Lower leg skin (tissue), 4 donors: ENCODE data around the gene GIPC3. TPM values are rescaled to one million over a fixed set of nuclear protein-coding genes. Genes with fewer than 3 reads are reported as not detected.

ENCODE experiments used
- DNase-seq, 2 donors: peaks; one replicate each; pipeline ENCODE4 v3.0.0-alpha.2; 2019; ENCODE audit warnings: low spot score in 2 of 2
- H3K4me3 ChIP-seq: fragments of 200-600 bp; sonication (generic); 2 replicates; pipeline ENCODE4 v1.5.1; 2017; ENCODE audit warnings: mild to moderate bottlenecking, low read depth; ENCODE audit not compliant: poor library complexity, severe bottlenecking
- POLR2A ChIP-seq, 2 donors: fragments of 450-650 bp; IDR thresholded peaks; one replicate each; pipeline ENCODE4 v1.6.1; 2016 to 2017; ENCODE audit warnings: antibody characterized with exemption in 2 of 2, mild to moderate bottlenecking in 1 of 2, moderate library complexity in 1 of 2
- WGBS, 2 donors: methylation state at CpG; one replicate each; pipeline ENCODE4 v1.1.5; 2018; 5-methylcytosine and 5-hydroxymethylcytosine counted together
- intact Hi-C: fragments of 100-400 bp; cut with DNase I; formaldehyde crosslinking; loops from one replicate; pipeline ENCODE4 v1.15.0; 2023; ENCODE audit warnings: low total_unique reads
- total RNA-seq, 4 donors: library from RNA; depleted of rRNA; stranded (reverse); fragments of >200 nt; gene quantifications; one replicate each; pipeline ENCODE4 v1.1.0, GENCODE V29; 2016
- TF ChIP-seq, protein P1 (sequence below), 3 donors: fragments of 450-650 bp; IDR thresholded peaks; one replicate each; pipeline ENCODE4 v1.5.1; 2016; ENCODE audit warnings: antibody characterized with exemption in 3 of 3, mild to moderate bottlenecking in 3 of 3, moderate library complexity in 2 of 3

GIPC3 gene
- total RNA-seq, 4 donors from 2014 or later, result 0.19 to 0.52 (median 0.25) TPM; not detected in 1

DNA sequence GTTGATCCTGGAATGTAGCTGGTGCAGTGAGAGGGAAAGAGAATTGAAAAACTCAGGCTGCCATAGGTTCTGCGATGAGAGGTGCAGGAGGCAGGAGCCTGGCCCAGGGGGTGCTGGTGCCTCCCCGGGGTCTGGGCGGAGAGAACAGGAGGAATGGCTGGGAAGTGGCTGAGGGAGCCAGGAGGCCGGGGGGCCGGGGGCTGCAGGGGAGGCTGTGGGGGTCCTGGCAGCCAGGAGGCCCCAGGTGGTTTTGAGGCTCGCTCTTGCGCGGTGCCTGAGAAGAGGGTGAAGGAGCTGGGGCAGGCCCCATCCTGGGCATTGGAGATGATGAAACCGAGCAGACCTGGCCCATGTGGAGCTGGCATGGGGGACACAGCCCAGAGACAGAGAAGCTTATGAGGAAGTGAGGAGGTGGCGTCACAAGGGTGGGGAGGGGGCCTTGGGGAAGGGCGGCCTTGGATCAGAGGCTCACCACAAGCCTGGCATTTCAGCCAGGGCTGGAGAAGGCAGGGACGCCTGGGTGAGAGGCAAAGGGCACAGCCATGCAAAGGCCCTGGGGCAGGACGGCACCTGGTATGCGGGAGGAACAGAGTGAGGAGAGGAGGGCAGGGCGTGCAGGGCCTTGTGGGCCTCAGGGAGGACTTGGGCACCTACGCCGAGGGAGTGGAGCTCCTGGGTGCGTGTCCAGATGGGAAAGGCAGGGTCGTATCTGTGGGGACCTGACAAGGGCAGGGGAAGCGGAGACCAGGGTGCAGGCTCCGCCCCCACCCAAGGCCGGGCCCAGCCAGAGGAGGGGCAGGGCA is 47.6 kb upstream of the GIPC3 start:
- no peak for DNase-seq
- TF ChIP-seq, protein P1, sequence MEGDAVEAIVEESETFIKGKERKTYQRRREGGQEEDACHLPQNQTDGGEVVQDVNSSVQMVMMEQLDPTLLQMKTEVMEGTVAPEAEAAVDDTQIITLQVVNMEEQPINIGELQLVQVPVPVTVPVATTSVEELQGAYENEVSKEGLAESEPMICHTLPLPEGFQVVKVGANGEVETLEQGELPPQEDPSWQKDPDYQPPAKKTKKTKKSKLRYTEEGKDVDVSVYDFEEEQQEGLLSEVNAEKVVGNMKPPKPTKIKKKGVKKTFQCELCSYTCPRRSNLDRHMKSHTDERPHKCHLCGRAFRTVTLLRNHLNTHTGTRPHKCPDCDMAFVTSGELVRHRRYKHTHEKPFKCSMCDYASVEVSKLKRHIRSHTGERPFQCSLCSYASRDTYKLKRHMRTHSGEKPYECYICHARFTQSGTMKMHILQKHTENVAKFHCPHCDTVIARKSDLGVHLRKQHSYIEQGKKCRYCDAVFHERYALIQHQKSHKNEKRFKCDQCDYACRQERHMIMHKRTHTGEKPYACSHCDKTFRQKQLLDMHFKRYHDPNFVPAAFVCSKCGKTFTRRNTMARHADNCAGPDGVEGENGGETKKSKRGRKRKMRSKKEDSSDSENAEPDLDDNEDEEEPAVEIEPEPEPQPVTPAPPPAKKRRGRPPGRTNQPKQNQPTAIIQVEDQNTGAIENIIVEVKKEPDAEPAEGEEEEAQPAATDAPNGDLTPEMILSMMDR (IDR thresholded peaks at IDR 0.05), result no peak
- no peak for TF ChIP-seq POLR2A (IDR thresholded peaks at IDR 0.05)
- 75 to 76% methylated on average over 22 of the region's 22 CpGs for WGBS, 2 donors
- H3K4me3 ChIP-seq, result no peak overlapping the region
- intact Hi-C loops, result no loop called here

DNA sequence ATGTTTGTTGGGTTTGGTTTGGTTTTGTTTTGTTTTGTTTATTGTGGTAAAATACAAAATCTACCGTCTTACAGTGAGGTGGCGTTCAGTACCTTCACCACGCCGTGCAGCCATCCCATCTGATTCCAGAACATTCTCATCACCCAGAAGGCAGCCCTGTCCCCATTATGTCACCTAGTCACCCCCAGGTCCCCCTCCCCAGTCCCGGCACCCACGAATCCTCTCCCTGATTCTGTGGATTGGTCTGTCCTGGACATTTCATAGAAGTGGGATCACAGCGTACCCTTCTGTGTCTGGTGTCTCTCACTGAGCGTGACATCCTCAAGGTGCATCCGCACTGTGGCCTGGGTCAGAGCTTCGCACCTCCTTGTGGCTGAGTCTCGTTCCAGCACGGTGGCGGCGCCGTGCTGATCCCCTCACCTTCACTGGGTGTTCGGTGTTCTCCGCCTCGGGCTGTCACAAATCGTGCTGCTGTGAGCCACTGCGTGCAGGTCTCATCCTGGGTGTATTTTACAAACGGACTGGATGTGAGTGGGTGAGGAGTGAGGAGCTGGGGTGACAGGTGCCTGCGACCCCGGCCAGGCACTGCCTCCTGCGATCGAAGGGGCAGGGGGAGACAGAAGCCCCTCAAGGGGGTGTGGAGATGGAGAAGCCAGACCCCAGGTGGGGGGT is 46.9 kb upstream of the GIPC3 start:
- no peak overlapping the region for H3K4me3 ChIP-seq
- no peak for DNase-seq
- intact Hi-C loops, result no loop called here
- TF ChIP-seq, protein P1 (IDR thresholded peaks at IDR 0.05), result no peak
- TF ChIP-seq POLR2A (IDR thresholded peaks at IDR 0.05), result no peak
- 79 to 82% methylated on average over 24 to 25 of the region's 25 CpGs for WGBS, 2 donors

DNA sequence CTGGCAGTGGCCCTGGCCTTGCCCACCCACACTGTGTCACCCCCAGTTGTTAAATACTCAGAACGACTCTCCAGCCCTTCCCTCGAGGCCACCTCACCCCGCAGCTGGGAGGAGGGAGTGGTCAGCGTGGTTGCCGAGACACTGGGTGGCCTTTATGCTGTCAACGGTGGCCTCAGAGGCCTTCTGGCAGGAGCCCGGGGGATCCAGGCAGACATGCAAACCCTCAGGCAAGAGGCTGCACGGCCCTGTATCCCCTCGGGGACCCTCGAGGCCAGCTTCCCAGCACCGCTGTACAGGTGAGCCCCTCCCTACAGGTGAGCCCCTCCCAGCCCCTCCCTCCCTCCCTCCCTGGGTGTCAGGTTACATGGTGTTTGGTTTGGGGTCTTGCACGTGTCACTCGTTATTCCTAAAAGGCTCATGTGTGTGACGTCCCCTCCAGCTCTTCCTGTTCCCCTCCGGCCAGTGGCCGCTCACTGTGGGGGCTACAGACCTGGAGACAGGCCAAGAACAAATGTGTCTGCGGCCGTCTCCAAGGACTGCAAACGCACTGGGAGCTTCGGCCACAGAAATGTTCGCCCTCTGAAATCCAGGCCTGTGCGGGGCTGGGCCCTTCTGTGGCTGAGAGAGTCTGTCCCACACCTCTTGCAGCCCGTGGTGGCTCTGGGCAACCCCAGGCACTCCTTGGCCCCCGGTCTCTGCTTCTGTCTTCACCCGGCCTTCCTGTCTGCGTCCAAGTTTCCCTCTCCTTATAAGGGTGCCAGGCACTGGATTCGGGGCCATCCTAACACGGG is 46.1 kb upstream of the GIPC3 start, which contains the start of gene TEKTIP1:
TEKTIP1 (plus strand) TSS at position 210 of the 791 bp plus-strand sequence; CDS start at position 214, 4 bp downstream.
- H3K4me3 ChIP-seq, result no peak within 1 kb of the TSS
- intact Hi-C loops, result no loop called here
- TF ChIP-seq POLR2A (IDR thresholded peaks at IDR 0.05), result no peak
- TF ChIP-seq, protein P1 (IDR thresholded peaks at IDR 0.05), result no peak
- no peak for DNase-seq
- WGBS, 2 donors, result 68 to 72% methylated on average over 16 to 27 of the region's 28 CpGs

DNA sequence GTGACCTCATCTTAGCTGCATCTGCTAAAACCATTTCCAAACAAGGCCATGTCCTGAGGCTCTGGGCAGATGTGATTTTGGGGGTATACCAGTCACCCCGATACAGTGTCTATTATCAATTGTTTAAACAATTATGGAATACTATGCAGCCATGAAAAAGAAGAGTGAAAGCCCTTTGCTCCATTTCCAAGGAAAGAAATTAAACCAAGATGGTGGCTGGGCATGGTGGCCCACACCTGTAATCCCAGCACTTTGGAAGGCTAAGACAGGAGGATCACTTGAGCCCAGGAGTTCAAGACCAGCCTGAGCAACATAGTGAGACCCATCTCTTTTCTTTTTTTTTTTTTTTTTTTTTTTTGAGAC is 45.5 kb upstream of the GIPC3 start:
- 100% methylated on average over 1 of the region's 1 CpG for WGBS, 2 donors
- intact Hi-C loops, result no loop called here

More for the DNA sequence above, 45.5 kb upstream of the GIPC3 start:
- no peak for DNase-seq
- no peak overlapping the region for H3K4me3 ChIP-seq
- no peak for TF ChIP-seq POLR2A (IDR thresholded peaks at IDR 0.05)
- TF ChIP-seq, protein P1 (IDR thresholded peaks at IDR 0.05), result no peak
